ENCODE measurements around the gene RABGAP1L.

- TF ChIP-seq, protein P1, sequence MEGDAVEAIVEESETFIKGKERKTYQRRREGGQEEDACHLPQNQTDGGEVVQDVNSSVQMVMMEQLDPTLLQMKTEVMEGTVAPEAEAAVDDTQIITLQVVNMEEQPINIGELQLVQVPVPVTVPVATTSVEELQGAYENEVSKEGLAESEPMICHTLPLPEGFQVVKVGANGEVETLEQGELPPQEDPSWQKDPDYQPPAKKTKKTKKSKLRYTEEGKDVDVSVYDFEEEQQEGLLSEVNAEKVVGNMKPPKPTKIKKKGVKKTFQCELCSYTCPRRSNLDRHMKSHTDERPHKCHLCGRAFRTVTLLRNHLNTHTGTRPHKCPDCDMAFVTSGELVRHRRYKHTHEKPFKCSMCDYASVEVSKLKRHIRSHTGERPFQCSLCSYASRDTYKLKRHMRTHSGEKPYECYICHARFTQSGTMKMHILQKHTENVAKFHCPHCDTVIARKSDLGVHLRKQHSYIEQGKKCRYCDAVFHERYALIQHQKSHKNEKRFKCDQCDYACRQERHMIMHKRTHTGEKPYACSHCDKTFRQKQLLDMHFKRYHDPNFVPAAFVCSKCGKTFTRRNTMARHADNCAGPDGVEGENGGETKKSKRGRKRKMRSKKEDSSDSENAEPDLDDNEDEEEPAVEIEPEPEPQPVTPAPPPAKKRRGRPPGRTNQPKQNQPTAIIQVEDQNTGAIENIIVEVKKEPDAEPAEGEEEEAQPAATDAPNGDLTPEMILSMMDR (conservative IDR thresholded peaks at IDR 0.05; ENCODE audit: low read length), result peak; percentile 43; the same call in 1 of the 2 replicates
- no peak for TF ChIP-seq EZH2phosphoT487 (IDR thresholded peaks at IDR 0.05; ENCODE audit: borderline replicate concordance, low read depth, low read length)
These were observed 724.1 kb downstream of the RABGAP1L start for GRCh38 chr1:174883409-174883808.

All from OCI-LY7 (cell line).